ENCODE measurements around the gene GPR25. TPM values are rescaled to one million over a fixed set of nuclear protein-coding genes. Genes with fewer than 3 reads are reported as not detected.

Gene GPR25
- polyA plus RNA-seq, 1 experiment, result not detected

- CTCF ChIA-PET, result no interaction called here
- TF ChIP-seq CTCF (IDR thresholded peaks at IDR 0.05; ENCODE audit: insufficient read depth, low read depth, low read length), result no peak
- POLR2A ChIA-PET, result no interaction called here
These were observed 29.1 kb downstream of the GPR25 start for GRCh38 chr1:200901796-200902444.

GRCh38 chr1:200903793-200904192 is 31.0 kb downstream of the GPR25 start:
- Histone ChIP-seq H3K4me3 (ENCODE audit: low read depth, low read length) (no peak overlapping the region), H3K36me3 (ENCODE audit: control insufficient read depth, insufficient read depth, low read length) (no peaks in the 10 kb centered on the region), H3K27me3 (ENCODE audit: control insufficient read depth, insufficient read depth, low read length) (peaks cover 3% of the 10 kb centered on the region; the same call in 1 of the 2 replicates)
- TF ChIP-seq CTCF (IDR thresholded peaks at IDR 0.05; ENCODE audit: insufficient read depth, low read depth, low read length), result no peak
- ChIA-PET CTCF (interaction anchor here (1.0 kb wide), 1 partner anchor 10 kb away, joined by 3 read pairs; no protein-coding TSS in a partner anchor), POLR2A (interaction anchor here (0.6 kb wide), 1 partner anchor 30 kb away, joined by 13 read pairs; no protein-coding TSS in a partner anchor)
- DNase-seq (ENCODE audit: low read depth), result no peak

More at GRCh38 chr1:200901796-200902444, 29.1 kb downstream of the GPR25 start:
- Histone ChIP-seq H3K36me3 (ENCODE audit: control insufficient read depth, insufficient read depth, low read length) (no peaks in the 10 kb centered on the region), H3K27me3 (ENCODE audit: control insufficient read depth, insufficient read depth, low read length) (peaks cover 6% of the 10 kb centered on the region; the same call in 1 of the 2 replicates), H3K4me3 (ENCODE audit: low read depth, low read length) (no peak overlapping the region)
- no peak for DNase-seq (ENCODE audit: low read depth)

- TF ChIP-seq CTCF (IDR thresholded peaks at IDR 0.05; ENCODE audit: insufficient read depth, low read depth, low read length), result no peak
- H3K36me3 ChIP-seq (ENCODE audit: control insufficient read depth, insufficient read depth, low read length), result no peaks in the 10 kb centered on the region
- ChIA-PET CTCF (interaction anchor here (1.1 kb wide), 1 partner anchor 19 kb away, joined by 3 read pairs; no protein-coding TSS in a partner anchor), POLR2A (no interaction called here)
- H3K27me3 ChIP-seq (ENCODE audit: control insufficient read depth, insufficient read depth, low read length), result peaks cover 4% of the 10 kb centered on the region; the same call in 1 of the 2 replicates
- no peak for DNase-seq (ENCODE audit: low read depth)
- no peak overlapping the region for H3K4me3 ChIP-seq (ENCODE audit: low read depth, low read length)
These were observed 32.0 kb downstream of the GPR25 start for GRCh38 chr1:200904772-200905171.

GRCh38 chr1:200905411-200906052 is 32.8 kb downstream of the GPR25 start:
- CTCF ChIA-PET, result interaction anchor here (0.9 to 1.1 kb wide), 3 partner anchors 10 to 18 kb away, joined by 3 to 4 read pairs (median 3); no protein-coding TSS in a partner anchor

More at GRCh38 chr1:200905411-200906052, 32.8 kb downstream of the GPR25 start:
- no peaks in the 10 kb centered on the region for H3K36me3 ChIP-seq (ENCODE audit: control insufficient read depth, insufficient read depth, low read length)
- no peak for TF ChIP-seq CTCF (IDR thresholded peaks at IDR 0.05; ENCODE audit: insufficient read depth, low read depth, low read length)
- no peak for DNase-seq (ENCODE audit: low read depth)
- H3K4me3 ChIP-seq (ENCODE audit: low read depth, low read length), result no peak overlapping the region
- peaks cover 3% of the 10 kb centered on the region; the same call in 1 of the 2 replicates for H3K27me3 ChIP-seq (ENCODE audit: control insufficient read depth, insufficient read depth, low read length)
- POLR2A ChIA-PET, result no interaction called here

Data from BJ (cell line).